MM.1S (cell line): ENCODE data around the gene DHDH.

ENCODE experiments used
- EZH2 ChIP-seq: fragments of 300-600 bp; sonication (generic); optimal IDR thresholded peaks from 2 replicates; pipeline ENCODE3; 2017; ENCODE audit warnings: low read depth, mild to moderate bottlenecking, antibody characterized with exemption, low read length, mixed read lengths
- EZH2phosphoT487 ChIP-seq: fragments of 300-600 bp; sonication (generic); IDR thresholded peaks from 2 replicates; pipeline ENCODE4 v1.6.1; 2018; ENCODE audit warnings: antibody characterized with exemption, low read length
- TF ChIP-seq, protein P1 (sequence below): fragments of 300-600 bp; sonication (generic); IDR thresholded peaks from 2 replicates; pipeline ENCODE4 v1.5.1; 2016; ENCODE audit warnings: antibody characterized with exemption, low read length, mixed read lengths

DNA sequence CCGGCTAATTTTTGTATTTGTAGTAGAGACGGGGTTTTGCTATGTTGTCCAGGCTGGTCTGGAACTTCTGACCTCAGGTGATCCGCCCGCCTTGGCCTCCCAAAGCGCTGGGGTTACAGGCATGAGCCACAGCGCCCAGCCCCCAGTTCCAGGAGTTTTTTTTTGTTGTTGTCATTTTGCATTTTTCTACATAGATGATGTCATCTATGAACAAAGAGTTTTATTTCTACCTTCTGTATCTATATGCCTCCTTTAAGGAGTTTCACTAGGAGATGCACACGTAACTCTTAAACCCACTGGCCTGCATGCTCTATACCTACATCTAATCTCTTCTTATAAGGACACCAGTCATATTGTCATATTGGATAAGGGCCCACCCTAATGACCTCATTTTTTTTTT, 4.8 kb downstream of the DHDH start:
- TF ChIP-seq EZH2phosphoT487, result no peak
- TF ChIP-seq, protein P1, sequence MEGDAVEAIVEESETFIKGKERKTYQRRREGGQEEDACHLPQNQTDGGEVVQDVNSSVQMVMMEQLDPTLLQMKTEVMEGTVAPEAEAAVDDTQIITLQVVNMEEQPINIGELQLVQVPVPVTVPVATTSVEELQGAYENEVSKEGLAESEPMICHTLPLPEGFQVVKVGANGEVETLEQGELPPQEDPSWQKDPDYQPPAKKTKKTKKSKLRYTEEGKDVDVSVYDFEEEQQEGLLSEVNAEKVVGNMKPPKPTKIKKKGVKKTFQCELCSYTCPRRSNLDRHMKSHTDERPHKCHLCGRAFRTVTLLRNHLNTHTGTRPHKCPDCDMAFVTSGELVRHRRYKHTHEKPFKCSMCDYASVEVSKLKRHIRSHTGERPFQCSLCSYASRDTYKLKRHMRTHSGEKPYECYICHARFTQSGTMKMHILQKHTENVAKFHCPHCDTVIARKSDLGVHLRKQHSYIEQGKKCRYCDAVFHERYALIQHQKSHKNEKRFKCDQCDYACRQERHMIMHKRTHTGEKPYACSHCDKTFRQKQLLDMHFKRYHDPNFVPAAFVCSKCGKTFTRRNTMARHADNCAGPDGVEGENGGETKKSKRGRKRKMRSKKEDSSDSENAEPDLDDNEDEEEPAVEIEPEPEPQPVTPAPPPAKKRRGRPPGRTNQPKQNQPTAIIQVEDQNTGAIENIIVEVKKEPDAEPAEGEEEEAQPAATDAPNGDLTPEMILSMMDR, result no peak
- no peak for TF ChIP-seq EZH2
